ENCODE data around the gene TMEM121B. TPM values are rescaled to one million over a fixed set of nuclear protein-coding genes. Genes with fewer than 3 reads are reported as not detected.

TMEM121B gene
- total RNA-seq, 2 experiments from 2014 or later = 0.15 to 0.32 TPM

GRCh38 chr22:17086296-17086695 lies 34.9 kb downstream of the TMEM121B start:
- peak overlapping the region; percentile 63 for H3K27ac ChIP-seq (ENCODE audit: low read depth, low read length, poor library complexity, severe bottlenecking)
- ChIA-PET POLR2A (no interaction called here), CTCF (ENCODE audit: unreplicated experiment) (no interaction called here)
- H3K79me2 ChIP-seq (ENCODE audit: insufficient read depth, low read depth, low read length) = no peaks in the 10 kb centered on the region
- DNase-seq (ENCODE audit: low spot score) = no peak
- no peak overlapping the region for H2AFZ ChIP-seq (ENCODE audit: low read length)
- no peak for TF ChIP-seq EZH2phosphoT487 (IDR thresholded peaks at IDR 0.05; ENCODE audit: borderline replicate concordance, low read depth, low read length)
- TF ChIP-seq CTCF (conservative IDR thresholded peaks at IDR 0.05; ENCODE audit: low read length) = no peak
- H3K4me3 ChIP-seq (ENCODE audit: low read depth, low read length, poor library complexity, severe bottlenecking) = peak overlapping the region; percentile 92
- intact Hi-C loops (cut with micrococcal nuclease; ENCODE audit: unreplicated experiment) = loop anchor here (2.0 kb wide), 1 partner anchor 73 kb away; the partner anchor contains the start of gene HDHD5
- H3K36me3 ChIP-seq (ENCODE audit: insufficient read depth, low read length) = no peaks in the 10 kb centered on the region
- H4K20me1 ChIP-seq (ENCODE audit: insufficient read depth, low read length) = peaks cover 5% of the 10 kb centered on the region; the same call in 1 of the 2 replicates
- no peaks in the 10 kb centered on the region for H3K9me3 ChIP-seq (ENCODE audit: low read length)
- H3K9me2 ChIP-seq (ENCODE audit: insufficient read depth, low read length) = no peaks in the 10 kb centered on the region
- BruUV-seq (replicated peaks) = no TSS peak
- peaks cover 53% of the 10 kb centered on the region for H3K4me1 ChIP-seq (ENCODE audit: insufficient read depth, low read length, poor library complexity, severe bottlenecking)
- H3K4me2 ChIP-seq (ENCODE audit: low read length) = peak overlapping the region; percentile 92

GRCh38 chr22:17085277-17086181 lies 35.6 kb downstream of the TMEM121B start:
- Histone ChIP-seq H3K9me2 (ENCODE audit: insufficient read depth, low read length) (no peaks in the 10 kb centered on the region), H3K27ac (ENCODE audit: low read depth, low read length, poor library complexity, severe bottlenecking) (peak overlapping the region; percentile 15), H3K36me3 (ENCODE audit: insufficient read depth, low read length) (no peaks in the 10 kb centered on the region), H3K4me2 (ENCODE audit: low read length) (peak overlapping the region; percentile 92), H2AFZ (ENCODE audit: low read length) (peak overlapping the region; percentile 93), H3K4me3 (ENCODE audit: low read depth, low read length, poor library complexity, severe bottlenecking) (peak overlapping the region; percentile 92), H3K4me1 (ENCODE audit: insufficient read depth, low read length, poor library complexity, severe bottlenecking) (peaks cover 50% of the 10 kb centered on the region), H3K79me2 (ENCODE audit: insufficient read depth, low read depth, low read length) (no peaks in the 10 kb centered on the region), H4K20me1 (ENCODE audit: insufficient read depth, low read length) (peaks cover 5% of the 10 kb centered on the region; the same call in 1 of the 2 replicates), H3K9me3 (ENCODE audit: low read length) (no peaks in the 10 kb centered on the region)
- CTCF ChIA-PET (ENCODE audit: unreplicated experiment) = no interaction called here
- POLR2A ChIA-PET = no interaction called here
- intact Hi-C loops (cut with micrococcal nuclease; ENCODE audit: unreplicated experiment) = loop anchor here (2.0 kb wide), 2 partner anchors 73 to 85 kb away; partner anchors contain the start of gene HDHD5
- DNase-seq (ENCODE audit: low spot score) = no peak
- BruUV-seq (replicated peaks) = no TSS peak
- TF ChIP-seq CTCF (conservative IDR thresholded peaks at IDR 0.05; ENCODE audit: low read length) = no peak
- TF ChIP-seq EZH2phosphoT487 (IDR thresholded peaks at IDR 0.05; ENCODE audit: borderline replicate concordance, low read depth, low read length) = no peak

Measured in OCI-LY7 (cell line).